ENCODE measurements around the gene SOCS7. TPM values are rescaled to one million over a fixed set of nuclear protein-coding genes. Genes with fewer than 3 reads are reported as not detected.

Gene SOCS7
- polyA plus RNA-seq, 1 donor (not counting 4 experiments of a cell fraction or from before 2014, with no cell fraction given): 7.5 TPM

DNA sequence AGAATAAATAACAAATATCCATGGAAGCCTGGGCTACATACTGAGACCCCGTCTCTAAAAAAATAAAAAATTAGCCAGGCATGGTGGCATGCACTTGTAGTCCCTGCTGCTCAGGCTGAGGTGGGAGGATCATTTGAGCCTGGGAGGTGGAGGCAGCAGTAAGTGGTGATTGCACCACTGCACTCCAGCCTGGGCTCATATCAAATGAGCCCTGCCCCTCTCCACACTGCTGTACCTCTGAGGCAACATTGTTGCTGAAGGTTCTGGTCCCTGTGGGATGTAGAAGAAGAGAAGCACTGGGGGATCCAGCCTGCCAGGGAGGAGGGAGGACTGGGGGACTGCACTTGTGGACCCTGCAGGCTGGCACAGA lies 65.2 kb downstream of the SOCS7 start:
- no peaks in the 10 kb centered on the region for H3K9me3 ChIP-seq (ENCODE audit: control insufficient read depth, low read depth, low read length)
- no peaks in the 10 kb centered on the region for H3K79me2 ChIP-seq (ENCODE audit: control insufficient read depth, insufficient read depth, low read length)
- no peak for FAIRE-seq
- no peaks in the 10 kb centered on the region for H3K36me3 ChIP-seq (ENCODE audit: control insufficient read depth in 2 of 2, extremely low read depth in 1 of 2, insufficient read depth in 2 of 2, low read length in 2 of 2)
- H2AFZ ChIP-seq (ENCODE audit: control insufficient read depth, low read length): no peak overlapping the region
- H3K9ac ChIP-seq (ENCODE audit: control insufficient read depth, extremely low read depth, insufficient read depth, low read length): no peak overlapping the region
- no peak overlapping the region for H3K27ac ChIP-seq (ENCODE audit: control insufficient read depth, insufficient read depth, low read length)
- no peaks in the 10 kb centered on the region for H3K9me1 ChIP-seq (ENCODE audit: control insufficient read depth, extremely low read depth, insufficient read depth, low read length)
- dilution Hi-C loops (cut with MboI; ENCODE audit: extremely low pct_ligation_motif_present, low sequenced_read_pairs): no loop called here
- no peak for DNase-seq (ENCODE audit: low read depth, low spot score)
- H3K27me3 ChIP-seq (ENCODE audit: control insufficient read depth, extremely low read depth, insufficient read depth, low read length): peaks cover 48% of the 10 kb centered on the region
- peaks cover 10% of the 10 kb centered on the region for H3K4me1 ChIP-seq (ENCODE audit: control insufficient read depth, extremely low read depth, insufficient read depth, low read length)
- H4K20me1 ChIP-seq (ENCODE audit: control insufficient read depth, extremely low read depth, insufficient read depth, low read length): no peaks in the 10 kb centered on the region
- TF ChIP-seq, protein P1, sequence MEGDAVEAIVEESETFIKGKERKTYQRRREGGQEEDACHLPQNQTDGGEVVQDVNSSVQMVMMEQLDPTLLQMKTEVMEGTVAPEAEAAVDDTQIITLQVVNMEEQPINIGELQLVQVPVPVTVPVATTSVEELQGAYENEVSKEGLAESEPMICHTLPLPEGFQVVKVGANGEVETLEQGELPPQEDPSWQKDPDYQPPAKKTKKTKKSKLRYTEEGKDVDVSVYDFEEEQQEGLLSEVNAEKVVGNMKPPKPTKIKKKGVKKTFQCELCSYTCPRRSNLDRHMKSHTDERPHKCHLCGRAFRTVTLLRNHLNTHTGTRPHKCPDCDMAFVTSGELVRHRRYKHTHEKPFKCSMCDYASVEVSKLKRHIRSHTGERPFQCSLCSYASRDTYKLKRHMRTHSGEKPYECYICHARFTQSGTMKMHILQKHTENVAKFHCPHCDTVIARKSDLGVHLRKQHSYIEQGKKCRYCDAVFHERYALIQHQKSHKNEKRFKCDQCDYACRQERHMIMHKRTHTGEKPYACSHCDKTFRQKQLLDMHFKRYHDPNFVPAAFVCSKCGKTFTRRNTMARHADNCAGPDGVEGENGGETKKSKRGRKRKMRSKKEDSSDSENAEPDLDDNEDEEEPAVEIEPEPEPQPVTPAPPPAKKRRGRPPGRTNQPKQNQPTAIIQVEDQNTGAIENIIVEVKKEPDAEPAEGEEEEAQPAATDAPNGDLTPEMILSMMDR (optimal IDR thresholded peaks at IDR 0.05 in 1 of 3, IDR thresholded peaks at IDR 0.05 in 1 of 3, conservative IDR thresholded peaks at IDR 0.05 in 1 of 3; ENCODE audit: extremely low read depth in 1 of 3, insufficient read depth in 2 of 3, low read length in 3 of 3): no peak
- no peak for TF ChIP-seq EZH2 (IDR thresholded peaks at IDR 0.05; ENCODE audit: low read length)
- no peak overlapping the region for H3K4me2 ChIP-seq (ENCODE audit: control insufficient read depth, extremely low read depth, insufficient read depth, low read depth, low read length)
- no peak overlapping the region for H3K4me3 ChIP-seq (ENCODE audit: control insufficient read depth in 2 of 3, extremely low read depth in 1 of 3, insufficient read depth in 2 of 3, low read depth in 1 of 3, low read length in 3 of 3)

DNA sequence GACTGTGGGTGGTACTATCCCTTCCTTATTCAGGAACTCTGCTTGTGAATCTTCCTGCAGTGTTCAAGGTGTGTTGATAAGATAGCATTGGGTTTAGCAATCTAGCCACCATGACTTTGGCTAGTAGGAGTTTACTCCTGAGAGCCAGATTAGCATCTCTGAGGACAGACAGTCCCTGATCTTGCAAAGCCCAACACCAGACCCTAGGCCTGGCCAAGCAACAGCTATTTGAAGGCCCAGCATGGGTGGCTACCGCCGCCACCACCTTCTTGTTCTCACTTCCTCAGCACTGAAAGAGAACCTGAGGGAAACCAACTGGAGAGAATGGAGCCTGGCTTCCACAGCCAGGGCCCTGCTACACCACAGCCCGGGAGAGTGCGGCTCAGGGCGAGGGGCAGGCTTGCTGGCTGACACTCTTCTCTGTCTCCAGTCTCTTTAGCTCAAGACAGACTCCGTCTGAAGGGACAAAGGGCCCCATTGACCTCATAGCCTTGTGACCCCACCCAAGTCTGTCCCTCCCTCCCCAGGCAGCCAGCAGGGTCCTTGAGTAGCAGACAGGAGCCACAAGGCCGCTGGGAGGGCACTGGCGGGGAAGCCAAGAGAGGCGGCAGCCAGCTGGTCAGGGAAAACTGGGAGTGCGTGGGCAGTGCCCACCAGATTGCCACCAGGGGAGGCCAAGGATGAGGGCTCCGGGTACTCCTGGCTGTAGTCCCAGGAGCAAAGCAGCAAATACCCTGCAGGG lies 65.7 kb downstream of the SOCS7 start:
- no peak for TF ChIP-seq EZH2 (IDR thresholded peaks at IDR 0.05; ENCODE audit: low read length)
- TF ChIP-seq, protein P1 (optimal IDR thresholded peaks at IDR 0.05 in 1 of 3, IDR thresholded peaks at IDR 0.05 in 1 of 3, conservative IDR thresholded peaks at IDR 0.05 in 1 of 3; ENCODE audit: extremely low read depth in 1 of 3, insufficient read depth in 2 of 3, low read length in 3 of 3): no peak
- no peak overlapping the region for H2AFZ ChIP-seq (ENCODE audit: control insufficient read depth, low read length)
- no peaks in the 10 kb centered on the region for H3K79me2 ChIP-seq (ENCODE audit: control insufficient read depth, insufficient read depth, low read length)
- no peaks in the 10 kb centered on the region for H3K36me3 ChIP-seq (ENCODE audit: control insufficient read depth in 2 of 2, extremely low read depth in 1 of 2, insufficient read depth in 2 of 2, low read length in 2 of 2)
- no peaks in the 10 kb centered on the region for H3K9me3 ChIP-seq (ENCODE audit: control insufficient read depth, low read depth, low read length)
- H3K9ac ChIP-seq (ENCODE audit: control insufficient read depth, extremely low read depth, insufficient read depth, low read length): no peak overlapping the region
- H3K4me3 ChIP-seq (ENCODE audit: control insufficient read depth in 2 of 3, extremely low read depth in 1 of 3, insufficient read depth in 2 of 3, low read depth in 1 of 3, low read length in 3 of 3): no peak overlapping the region
- peaks cover 10% of the 10 kb centered on the region for H3K4me1 ChIP-seq (ENCODE audit: control insufficient read depth, extremely low read depth, insufficient read depth, low read length)
- no peaks in the 10 kb centered on the region for H4K20me1 ChIP-seq (ENCODE audit: control insufficient read depth, extremely low read depth, insufficient read depth, low read length)
- H3K27ac ChIP-seq (ENCODE audit: control insufficient read depth, insufficient read depth, low read length): no peak overlapping the region
- H3K4me2 ChIP-seq (ENCODE audit: control insufficient read depth, extremely low read depth, insufficient read depth, low read depth, low read length): no peak overlapping the region
- DNase-seq (ENCODE audit: low read depth, low spot score) (no peak), FAIRE-seq (no peak)
- dilution Hi-C loops (cut with MboI; ENCODE audit: extremely low pct_ligation_motif_present, low sequenced_read_pairs): no loop called here
- H3K9me1 ChIP-seq (ENCODE audit: control insufficient read depth, extremely low read depth, insufficient read depth, low read length): no peaks in the 10 kb centered on the region
- peaks cover 54% of the 10 kb centered on the region for H3K27me3 ChIP-seq (ENCODE audit: control insufficient read depth, extremely low read depth, insufficient read depth, low read length)

All from keratinocyte (primary cell).